ENCODE measurements around the gene MUC2. TPM values are rescaled to one million over a fixed set of nuclear protein-coding genes. Genes with fewer than 3 reads are reported as not detected.
A peak's percentile ranks its signal among the peaks of the same experiment; 100 is the strongest.

Gene MUC2
- total and polyA plus RNA-seq, 9 of the 15 experiments (the other 6 are each of a cell fraction or from before 2014, with no cell fraction given), result under 0.01 to 0.18 TPM; not detected in 7

DNA sequence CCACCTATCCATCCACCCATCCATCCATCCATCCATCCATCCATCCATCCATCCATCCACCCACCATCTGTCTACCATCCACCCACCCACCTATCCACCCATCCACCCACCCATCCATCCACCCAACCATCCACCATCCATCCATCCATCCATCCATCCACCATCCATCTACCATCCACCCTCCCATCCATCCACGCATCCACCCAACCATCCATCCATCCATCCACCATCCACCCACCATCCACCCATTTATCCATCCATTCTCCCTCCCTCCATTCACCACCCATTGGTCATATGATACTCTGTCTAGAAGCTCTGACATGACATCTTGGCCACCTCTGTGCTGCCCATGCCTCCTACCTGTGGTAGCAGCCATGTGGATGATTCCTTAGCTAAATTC lies 31.7 kb downstream of the MUC2 start:
- no peak for TF ChIP-seq ZSCAN29 (IDR thresholded peaks at IDR 0.05)
- TF ChIP-seq NELFE (IDR thresholded peaks at IDR 0.05; ENCODE audit: insufficient read depth, insufficient read length), result no peak
- H2AFZ ChIP-seq (ENCODE audit: low read depth, low read length), result no peak overlapping the region
- H3K36me3 ChIP-seq (ENCODE audit: control insufficient read depth, insufficient read depth, low read length), result no peaks in the 10 kb centered on the region
- BruUV-seq (replicated peaks), result no TSS peak
- in situ Hi-C loops (cut with MboI) (no loop called here), intact Hi-C loops (cut with micrococcal nuclease) (no loop called here)
- POLR2A ChIA-PET, result no interaction called here
- H4K20me1 ChIP-seq (replicated peaks; ENCODE audit: control insufficient read depth, insufficient read depth, low read length), result no peaks in the 10 kb centered on the region
- no peak overlapping the region for H3K9ac ChIP-seq (ENCODE audit: insufficient read depth in 1 of 2, low read depth in 2 of 2, low read length in 2 of 2)
- no peak overlapping the region for H3K27ac ChIP-seq (ENCODE audit: extremely low read depth, low read depth, low read length)
- H3K4me3 ChIP-seq, result no peak overlapping the region
- no peaks in the 10 kb centered on the region for H3K79me2 ChIP-seq (ENCODE audit: control insufficient read depth, insufficient read depth, low read length)
- no peak for ATAC-seq
- no peak for FAIRE-seq
- peaks cover 0 to 53% of the 10 kb centered on the region in 2 experiments; a peak in 2 of 5 replicates for H3K27me3 ChIP-seq (ENCODE audit: control insufficient read depth in 2 of 2, insufficient read depth in 2 of 2, low read length in 2 of 2)
- peaks cover 0 to 29% of the 10 kb centered on the region in 2 experiments; a peak in 1 of 5 replicates for H3K4me1 ChIP-seq (replicated peaks in 1 of 2; ENCODE audit: control insufficient read depth in 2 of 2, insufficient read depth in 2 of 2, low read length in 2 of 2)
- 20% methylated on average over 1 of the region's 1 CpG for WGBS (ENCODE audit: insufficient coverage, low coverage, missing lambda C conversion rate)
- no peak overlapping the region for H3K4me2 ChIP-seq (ENCODE audit: insufficient read depth, low read length)
- DNase-seq (ENCODE audit: extremely low read depth in 1 of 4, low spot score in 3 of 4), result no peak
- CTCF ChIA-PET (ENCODE audit: low intra/inter-chr PET ratio), result no interaction called here
- H3K9me1 ChIP-seq (ENCODE audit: control insufficient read depth, insufficient read depth, low read length), result no peaks in the 10 kb centered on the region
- no peaks in the 10 kb centered on the region for H3K9me3 ChIP-seq (replicated peaks; ENCODE audit: control insufficient read depth, insufficient read depth, low read depth, low read length)

DNA sequence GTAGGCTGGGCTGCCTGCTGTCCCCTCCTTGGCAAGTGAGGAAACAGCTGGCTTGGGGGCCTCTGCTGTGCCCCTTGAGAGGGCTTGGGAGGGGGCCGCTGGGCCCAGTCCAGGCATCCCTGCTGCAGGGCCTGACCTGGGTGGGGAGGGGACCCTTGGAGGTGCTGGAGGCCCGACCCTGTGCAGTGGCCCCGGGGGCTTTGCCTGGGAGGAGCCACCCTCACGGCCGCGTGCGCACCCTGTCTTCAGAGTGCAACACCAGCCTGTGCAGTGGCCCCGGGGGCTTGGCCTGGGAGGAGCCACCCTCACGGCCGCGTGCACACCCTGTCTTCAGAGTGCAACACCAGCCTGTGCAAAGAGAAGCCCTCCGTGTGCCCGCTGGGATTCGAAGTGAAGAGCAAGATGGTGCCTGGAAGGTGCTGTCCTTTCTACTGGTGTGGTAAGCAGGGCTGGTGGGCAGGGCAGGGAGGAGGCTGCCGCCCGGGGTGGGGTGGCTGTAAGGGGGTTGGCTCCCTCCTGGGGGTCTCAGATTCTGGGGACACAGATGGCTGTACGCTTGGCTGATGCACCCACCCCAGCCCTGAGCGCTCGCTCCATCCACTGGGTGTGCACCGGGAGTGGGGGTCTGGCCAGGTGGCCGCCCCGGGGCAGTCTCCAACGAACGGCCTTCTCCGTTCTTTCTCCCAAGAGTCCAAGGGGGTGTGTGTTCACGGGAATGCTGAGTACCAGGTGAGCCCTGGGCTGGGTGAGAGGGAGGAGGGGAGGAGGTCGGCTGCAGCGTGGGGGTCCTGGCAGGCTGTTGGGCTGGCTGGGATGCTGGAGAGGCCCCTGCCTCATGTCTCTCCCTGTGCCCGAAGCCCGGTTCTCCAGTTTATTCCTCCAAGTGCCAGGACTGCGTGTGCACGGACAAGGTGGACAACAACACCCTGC lies 32.9 kb downstream of the MUC2 start:
- POLR2A ChIA-PET, result no interaction called here
- intact Hi-C loops (cut with micrococcal nuclease), result no loop called here
- H3K27me3 ChIP-seq (ENCODE audit: control insufficient read depth in 2 of 2, insufficient read depth in 2 of 2, low read length in 2 of 2), result peaks cover 0 to 45% of the 10 kb centered on the region in 2 experiments; a peak in 2 of 5 replicates
- WGBS (ENCODE audit: insufficient coverage, low coverage, missing lambda C conversion rate), result under 1% methylated on average over 25 of the region's 32 CpGs
- no peaks in the 10 kb centered on the region for H3K36me3 ChIP-seq (ENCODE audit: control insufficient read depth, insufficient read depth, low read length)
- no TSS peak for BruUV-seq (replicated peaks)
- H3K4me1 ChIP-seq (replicated peaks in 1 of 2; ENCODE audit: control insufficient read depth in 2 of 2, insufficient read depth in 2 of 2, low read length in 2 of 2), result peaks cover 0 to 33% of the 10 kb centered on the region in 2 experiments; a peak in 1 of 5 replicates
- H3K27ac ChIP-seq (ENCODE audit: extremely low read depth, low read depth, low read length), result no peak overlapping the region
- peak overlapping the region in 1 of 2 experiments; percentile 35; a peak in 1 of 4 replicates for H3K9ac ChIP-seq (ENCODE audit: insufficient read depth in 1 of 2, low read depth in 2 of 2, low read length in 2 of 2)
- H3K79me2 ChIP-seq (ENCODE audit: control insufficient read depth, insufficient read depth, low read length), result no peaks in the 10 kb centered on the region
- no peak overlapping the region for H2AFZ ChIP-seq (ENCODE audit: low read depth, low read length)
- in situ Hi-C loops (cut with MboI), result no loop called here
- DNase-seq (ENCODE audit: extremely low read depth in 1 of 4, low spot score in 3 of 4), result no peak
- no peak overlapping the region for H3K4me2 ChIP-seq (ENCODE audit: insufficient read depth, low read length)
- no peaks in the 10 kb centered on the region for H3K9me1 ChIP-seq (ENCODE audit: control insufficient read depth, insufficient read depth, low read length)
- CTCF ChIA-PET (ENCODE audit: low intra/inter-chr PET ratio), result no interaction called here
- no peak for ATAC-seq
- no peak for FAIRE-seq
- no peak overlapping the region for H3K4me3 ChIP-seq
- H4K20me1 ChIP-seq (replicated peaks; ENCODE audit: control insufficient read depth, insufficient read depth, low read length), result no peaks in the 10 kb centered on the region
- no peaks in the 10 kb centered on the region for H3K9me3 ChIP-seq (replicated peaks; ENCODE audit: control insufficient read depth, insufficient read depth, low read depth, low read length)
- TF ChIP-seq SIX5 (IDR thresholded peaks at IDR 0.05; ENCODE audit: borderline replicate concordance in 1 of 2, insufficient read depth in 1 of 2, low read depth in 1 of 2, low read length in 2 of 2) (no peak), PHF21A (IDR thresholded peaks at IDR 0.05; ENCODE audit: borderline replicate concordance, low read depth) (no peak), CREBBP (IDR thresholded peaks at IDR 0.05; ENCODE audit: low read depth, low read length) (no peak), ZNF253 (CRISPR knock-in tag; conservative IDR thresholded peaks at IDR 0.05) (no peak), BRCA1 (IDR thresholded peaks at IDR 0.05) (no peak), BRCA1 (CRISPR knock-in tag; IDR thresholded peaks at IDR 0.05) (no peak)
- TF ChIP-seq, protein P1, sequence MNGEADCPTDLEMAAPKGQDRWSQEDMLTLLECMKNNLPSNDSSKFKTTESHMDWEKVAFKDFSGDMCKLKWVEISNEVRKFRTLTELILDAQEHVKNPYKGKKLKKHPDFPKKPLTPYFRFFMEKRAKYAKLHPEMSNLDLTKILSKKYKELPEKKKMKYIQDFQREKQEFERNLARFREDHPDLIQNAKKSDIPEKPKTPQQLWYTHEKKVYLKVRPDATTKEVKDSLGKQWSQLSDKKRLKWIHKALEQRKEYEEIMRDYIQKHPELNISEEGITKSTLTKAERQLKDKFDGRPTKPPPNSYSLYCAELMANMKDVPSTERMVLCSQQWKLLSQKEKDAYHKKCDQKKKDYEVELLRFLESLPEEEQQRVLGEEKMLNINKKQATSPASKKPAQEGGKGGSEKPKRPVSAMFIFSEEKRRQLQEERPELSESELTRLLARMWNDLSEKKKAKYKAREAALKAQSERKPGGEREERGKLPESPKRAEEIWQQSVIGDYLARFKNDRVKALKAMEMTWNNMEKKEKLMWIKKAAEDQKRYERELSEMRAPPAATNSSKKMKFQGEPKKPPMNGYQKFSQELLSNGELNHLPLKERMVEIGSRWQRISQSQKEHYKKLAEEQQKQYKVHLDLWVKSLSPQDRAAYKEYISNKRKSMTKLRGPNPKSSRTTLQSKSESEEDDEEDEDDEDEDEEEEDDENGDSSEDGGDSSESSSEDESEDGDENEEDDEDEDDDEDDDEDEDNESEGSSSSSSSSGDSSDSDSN (IDR thresholded peaks at IDR 0.05; ENCODE audit: borderline replicate concordance in 1 of 2, low read depth in 2 of 2, low read length in 2 of 2), result no peak
- TF ChIP-seq, protein P2, sequence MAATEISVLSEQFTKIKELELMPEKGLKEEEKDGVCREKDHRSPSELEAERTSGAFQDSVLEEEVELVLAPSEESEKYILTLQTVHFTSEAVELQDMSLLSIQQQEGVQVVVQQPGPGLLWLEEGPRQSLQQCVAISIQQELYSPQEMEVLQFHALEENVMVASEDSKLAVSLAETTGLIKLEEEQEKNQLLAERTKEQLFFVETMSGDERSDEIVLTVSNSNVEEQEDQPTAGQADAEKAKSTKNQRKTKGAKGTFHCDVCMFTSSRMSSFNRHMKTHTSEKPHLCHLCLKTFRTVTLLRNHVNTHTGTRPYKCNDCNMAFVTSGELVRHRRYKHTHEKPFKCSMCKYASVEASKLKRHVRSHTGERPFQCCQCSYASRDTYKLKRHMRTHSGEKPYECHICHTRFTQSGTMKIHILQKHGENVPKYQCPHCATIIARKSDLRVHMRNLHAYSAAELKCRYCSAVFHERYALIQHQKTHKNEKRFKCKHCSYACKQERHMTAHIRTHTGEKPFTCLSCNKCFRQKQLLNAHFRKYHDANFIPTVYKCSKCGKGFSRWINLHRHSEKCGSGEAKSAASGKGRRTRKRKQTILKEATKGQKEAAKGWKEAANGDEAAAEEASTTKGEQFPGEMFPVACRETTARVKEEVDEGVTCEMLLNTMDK (IDR thresholded peaks at IDR 0.05; ENCODE audit: borderline replicate concordance, insufficient read depth, low read depth, low read length, poor library complexity, severe bottlenecking), result no peak
